Adrenal gland (tissue), 12 donors: ENCODE data around the gene WDTC1. TPM values are rescaled to one million over a fixed set of nuclear protein-coding genes. Genes with fewer than 3 reads are reported as not detected.
"Not testable (repeated sequence)": the region's sequence is repeated elsewhere in the genome, so short reads cannot be mapped to it uniquely, and the experiment has no call there.

Experiments used
- DNase-seq, 7 donors: peaks; one replicate each; pipeline ENCODE4 v3.0.0-alpha.2; 2019 to 2020
- H3K27ac ChIP-seq, 5 donors: fragments of 200-600 bp; sonication (generic) in 4 of 5; 1 replicate in 3 of 5; 2 replicates in 2 of 5; pipeline versions ENCODE4 v1.5.1 to v1.8.0; 2016 to 2020; ENCODE audit warnings: mild to moderate bottlenecking in 1 of 5
- H3K27me3 ChIP-seq: fragments of 200-600 bp; 2 replicates; pipeline ENCODE4 v1.8.0; 2021
- H3K36me3 ChIP-seq, 2 donors: fragments of 200-600 bp; replicated peaks in 1 of 2; 1 replicate in 1 of 2; 2 replicates in 1 of 2; pipeline versions ENCODE4 v1.5.1 to v1.8.0; 2018 to 2022
- H3K4me1 ChIP-seq, 2 donors: fragments of 200-600 bp; replicated peaks in 1 of 2; 1 replicate in 1 of 2; 2 replicates in 1 of 2; pipeline versions ENCODE4 v1.5.1 to v1.8.0; 2018 to 2021
- H3K4me3 ChIP-seq, 4 donors: fragments of 200-600 bp; sonication (generic) in 3 of 4; one replicate each; pipeline ENCODE4 v1.5.1; 2016 to 2018
- H3K9me3 ChIP-seq, 3 donors: fragments of 200-600 bp; sonication (generic) in 1 of 3; replicated peaks in 1 of 3; 1 replicate in 2 of 3; 2 replicates in 1 of 3; pipeline versions ENCODE4 v1.5.1 to v1.8.0; 2016 to 2021
- CTCF ChIP-seq, 6 experiments: fragments of 450-650 bp in 4 of 6; fragments of 200-600 bp in 2 of 6; sonication (generic) in 1 of 6; IDR thresholded peaks; 1 replicate in 5 of 6; 2 replicates in 1 of 6; pipeline versions ENCODE4 v1.5.1 to v1.8.0; 2016 to 2021; ENCODE audit warnings: antibody characterized with exemption in 6 of 6, mild to moderate bottlenecking in 2 of 6, moderate library complexity in 1 of 6
- POLR2A ChIP-seq, 2 donors: fragments of 450-650 bp; IDR thresholded peaks; one replicate each; pipeline ENCODE4 v1.6.1; 2017; ENCODE audit warnings: antibody characterized with exemption in 2 of 2, mild to moderate bottlenecking in 2 of 2, moderate library complexity in 1 of 2
- WGBS, 4 donors: extraction: QIAGEN DNeasy Blood & Tissue Kit in 2 of 4; methylation state at CpG; one replicate each; pipeline versions ENCODE4 v1.1.5 to v1.1.7; 2013 to 2017; 5-methylcytosine and 5-hydroxymethylcytosine counted together
- intact Hi-C, 2 donors: fragments of 100-400 bp; cut with DNase I; formaldehyde crosslinking; loops; one replicate each; pipeline versions ENCODE4 v1.14.1 to v1.15.0; 2022 to 2023
- polyA plus RNA-seq, 3 donors: library from polyadenylated mRNA; stranded (reverse); fragments of 200-250 nt in 2 of 3; fragments of 350-450 nt in 1 of 3; fragmentation: Illumina TruSeq in 1 of 3; extraction: RNeasy Lipid Tissue Mini Kit (QIAGEN cat#74804) in 1 of 3; gene quantifications; one replicate each; pipeline ENCODE4 v1.2.3, GENCODE V29; 2013 to 2014
- total RNA-seq, 9 donors: library from RNA; depleted of rRNA in 4 of 9; stranded (reverse); fragments of >200 nt in 4 of 9; fragments of 120-200 nt in 1 of 9; fragmentation: NEBNext Ultra II Directional in 1 of 9; extraction: Animal tissue kit (Norgen Biotek cat#: 25700) in 1 of 9; gene quantifications; one replicate each; pipeline versions ENCODE4 v1.1.0 to v1.2.4, GENCODE V29; 2013 to 2023
- donor health status: healthy with polysubstance abuse.
- donor health status: Bipolar disorder and iron deficiency.
- donor health status: DM: yes; HTN: yes; CAD: no.
- donor health status: DM: no; HTN: no; CAD: no.
- donor health status: DM: no; HTN: no; CAD: no.
- donor health status: DM: yes; HTN: yes; CAD: no.

WDTC1 gene
- total and polyA plus RNA-seq, 12 donors = 14.7 to 66.6 (median 48.1) TPM

DNA sequence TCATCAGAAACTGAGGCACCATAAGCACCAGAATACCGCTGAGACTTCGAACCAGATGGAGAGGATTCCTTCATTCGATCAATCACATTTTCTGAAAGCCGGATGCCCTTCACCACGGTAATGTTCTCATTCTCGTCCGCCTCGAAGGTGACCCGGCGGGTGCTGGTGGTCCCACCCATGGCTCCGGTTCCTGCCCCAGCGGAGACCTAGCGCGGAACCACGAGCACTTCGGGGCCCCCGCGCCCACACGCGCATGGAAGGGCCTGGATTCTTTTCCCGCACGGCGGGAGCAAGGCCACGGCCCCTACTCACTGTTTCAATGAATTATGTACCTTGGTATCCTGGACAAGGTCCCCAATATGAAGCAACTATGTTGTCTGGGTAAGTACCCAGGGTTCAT, 33.1 kb upstream of the WDTC1 start:
- Histone ChIP-seq H3K27ac (no peak overlapping the region), H3K36me3 (no peaks in the 10 kb centered on the region), H3K4me3 (no peak overlapping the region), H3K27me3 (no peaks in the 10 kb centered on the region), H3K9me3 (no peaks in the 10 kb centered on the region), H3K4me1 (peaks cover 0 to 5% of the 10 kb centered on the region in 2 donors)
- 94 to 97% (median 94%) methylated on average over 20 to 24 of the region's 24 CpGs for WGBS, 4 donors
- TF ChIP-seq POLR2A (IDR thresholded peaks at IDR 0.05) = no peak
- no peak for TF ChIP-seq CTCF (IDR thresholded peaks at IDR 0.05)
- intact Hi-C loops = no loop called here
- no peak for DNase-seq

DNA sequence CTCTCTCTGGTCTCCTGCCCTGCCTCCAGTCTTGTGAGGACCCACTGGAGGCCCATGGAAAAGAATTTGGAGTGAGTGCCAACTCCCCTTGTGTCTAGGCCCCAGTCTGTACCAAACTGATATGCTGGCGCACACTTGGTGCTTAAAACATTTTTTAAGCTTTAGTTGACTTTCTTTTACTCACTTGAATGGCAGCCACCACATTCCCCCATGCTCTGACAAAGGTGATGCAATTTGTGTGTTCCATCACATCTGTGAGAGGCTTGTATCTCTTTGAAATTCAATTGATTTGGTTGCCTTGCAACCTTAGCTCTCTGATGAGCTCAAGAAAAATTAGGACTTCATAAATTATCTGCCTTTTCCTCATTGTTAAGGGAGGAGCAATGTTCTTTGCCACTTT, 30.5 kb upstream of the WDTC1 start:
- 82 to 100% (median 98%) methylated on average over 1 of the region's 1 CpG for WGBS, 4 donors

DNA sequence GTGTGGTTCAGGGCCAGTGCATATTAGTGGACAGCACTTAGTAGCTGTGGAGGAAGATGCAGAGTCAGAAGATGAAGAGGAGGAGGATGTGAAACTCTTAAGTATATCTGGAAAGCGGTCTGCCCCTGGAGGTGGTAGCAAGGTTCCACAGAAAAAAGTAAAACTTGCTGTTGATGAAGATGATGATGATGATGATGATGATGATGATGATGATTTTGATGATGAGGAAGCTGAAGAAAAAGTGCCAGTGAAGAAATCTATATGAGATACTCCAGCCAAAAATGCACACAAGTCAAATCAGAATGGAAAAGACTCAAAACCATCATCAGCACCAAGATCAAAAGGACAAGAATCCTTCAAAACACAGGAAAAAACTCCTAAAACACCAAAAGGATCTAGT, 27.2 kb upstream of the WDTC1 start:
- intact Hi-C loops, H3K27me3 ChIP-seq, H3K36me3 ChIP-seq, DNase-seq, H3K4me3 ChIP-seq, H3K9me3 ChIP-seq, H3K27ac ChIP-seq, H3K4me1 ChIP-seq: not testable (repeated sequence)
- 65 to 91% (median 70%) methylated on average over 1 of the region's 1 CpG for WGBS, 4 donors

More for the DNA sequence above, 30.5 kb upstream of the WDTC1 start:
- TF ChIP-seq CTCF (IDR thresholded peaks at IDR 0.05) (no peak), POLR2A (IDR thresholded peaks at IDR 0.05) (no peak)
- no peaks in the 10 kb centered on the region for H3K27me3 ChIP-seq
- no peaks in the 10 kb centered on the region for H3K4me1 ChIP-seq
- H3K27ac ChIP-seq = no peak overlapping the region
- no peak for DNase-seq
- no peak overlapping the region for H3K4me3 ChIP-seq
- intact Hi-C loops = no loop called here
- no peaks in the 10 kb centered on the region for H3K9me3 ChIP-seq
- H3K36me3 ChIP-seq = no peaks in the 10 kb centered on the region

DNA sequence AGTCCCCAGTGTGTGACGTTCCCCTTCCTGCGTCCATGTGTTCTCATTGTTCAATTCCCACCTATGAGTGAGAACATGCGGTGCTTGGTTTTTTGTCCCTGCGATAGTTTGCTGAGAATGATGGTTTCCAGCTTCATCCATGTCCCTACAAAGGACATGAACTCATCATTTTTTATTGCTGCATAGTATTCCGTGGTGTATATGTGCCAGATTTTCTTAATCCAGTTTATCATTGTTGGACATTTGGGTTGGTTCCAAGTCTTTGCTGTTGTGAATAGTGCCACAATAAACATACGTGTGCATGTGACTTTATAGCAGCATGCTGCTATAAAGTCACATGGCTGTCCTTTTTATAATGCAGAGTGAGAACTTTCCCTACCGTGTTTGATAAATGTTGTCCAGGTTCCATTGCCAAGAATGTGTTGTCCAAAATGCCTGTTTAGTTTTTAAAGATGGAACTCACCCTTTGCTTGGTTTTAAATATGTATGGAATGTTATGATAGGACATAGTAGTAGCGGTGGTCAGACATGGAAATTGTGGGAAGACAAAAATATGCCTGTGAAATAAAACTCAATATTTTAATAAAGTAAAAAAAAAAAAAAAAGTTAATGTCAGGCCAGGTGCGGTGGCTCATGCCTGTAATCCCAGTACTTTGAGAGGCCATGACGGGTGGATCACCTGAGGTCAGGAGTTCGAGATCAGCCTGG, 26.1 kb upstream of the WDTC1 start:
- H3K36me3 ChIP-seq, H3K27ac ChIP-seq, intact Hi-C loops, H3K9me3 ChIP-seq, H3K4me1 ChIP-seq, DNase-seq, H3K27me3 ChIP-seq, H3K4me3 ChIP-seq: not testable (repeated sequence)
- 84 to 89% (median 86%) methylated on average over 11 of the region's 11 CpGs for WGBS, 4 donors

- H3K27me3 ChIP-seq = no peaks in the 10 kb centered on the region
- DNase-seq = no peak
- no peaks in the 10 kb centered on the region for H3K36me3 ChIP-seq
- no peak overlapping the region for H3K4me3 ChIP-seq
- H3K27ac ChIP-seq = no peak overlapping the region
- intact Hi-C loops = no loop called here
- H3K4me1 ChIP-seq = no peaks in the 10 kb centered on the region
- H3K9me3 ChIP-seq = no peaks in the 10 kb centered on the region
- WGBS, 4 donors = 90 to 93% (median 91%) methylated on average over 7 of the region's 7 CpGs
- TF ChIP-seq POLR2A (IDR thresholded peaks at IDR 0.05) = no peak
- no peak for TF ChIP-seq CTCF (IDR thresholded peaks at IDR 0.05)
Measured at GRCh38 chr1:27216466-27216865, 18.0 kb upstream of the WDTC1 start.
